HEK293 (cell line): ENCODE data around the gene TFDP1.

Source experiments
- CTCF ChIA-PET: fragments of 350-600 bp; formaldehyde crosslinking; extraction: SDS; loops from one replicate; lab custom pipeline; 2021; ENCODE audit warnings: antibody characterized with exemption; lab: Yijun Ruan, JAX
- POLR2A ChIA-PET: fragments of 300-600 bp; formaldehyde crosslinking; extraction: SDS; loops from one replicate; lab custom pipeline; 2020; ENCODE audit warnings: antibody characterized with exemption, inconsistent platforms; lab: Yijun Ruan, JAX
- H3K27ac ChIP-seq: fragments of 200-500 bp; sonication (Bioruptor generic); 2 replicates; pipeline ENCODE4 v1.5.1; 2014; ENCODE audit warnings: low read depth, low read length, control low read depth, inconsistent platforms; ENCODE audit errors: extremely low read depth
- H3K36me3 ChIP-seq, 2 experiments: fragments of 200-500 bp in 1 of 2; sonication (Bioruptor generic) in 1 of 2; 1 replicate in 1 of 2; 2 replicates in 1 of 2; pipeline ENCODE4 v1.5.1; 2014 to 2017; ENCODE audit warnings: inconsistent platforms in 2 of 2, low read length in 2 of 2; ENCODE audit not compliant: control insufficient read depth in 2 of 2, insufficient read depth in 1 of 2
- H3K4me1 ChIP-seq: fragments of 200-500 bp; sonication (Bioruptor generic); 2 replicates; pipeline ENCODE4 v1.5.1; 2014; ENCODE audit warnings: mild to moderate bottlenecking, low read length, inconsistent platforms; ENCODE audit not compliant: control insufficient read depth, insufficient read depth
- H3K4me3 ChIP-seq: 2 replicates; pipeline ENCODE4 v1.5.1; 2011; ENCODE audit warnings: low read depth, mild to moderate bottlenecking, control low read depth, low read length, moderate library complexity
- H3K9me3 ChIP-seq: fragments of 200-500 bp; sonication (Bioruptor generic); 2 replicates; pipeline ENCODE4 v1.5.1; 2014; ENCODE audit warnings: low read depth, low read length, inconsistent platforms; ENCODE audit not compliant: control insufficient read depth, insufficient read depth
- BCL11B ChIP-seq: fragments of 450-650 bp; formaldehyde crosslinking; IDR thresholded peaks from 2 replicates; pipeline ENCODE4 v1.5.1; 2016; ENCODE audit warnings: low read depth, missing biosample characterization, missing genetic modification characterization
- HOXC10 ChIP-seq: sonication (generic); formaldehyde crosslinking; IDR thresholded peaks from 2 replicates; pipeline ENCODE4 v1.8.1; 2023; ENCODE audit warnings: mild to moderate bottlenecking, missing genetic modification reagents
- KLF9 ChIP-seq: fragments of 450-650 bp; formaldehyde crosslinking; IDR thresholded peaks from 2 replicates; pipeline ENCODE4 v1.5.1; 2016; ENCODE audit warnings: missing biosample characterization, missing genetic modification characterization, low read depth
- OSR2 ChIP-seq: fragments of 450-650 bp; formaldehyde crosslinking; IDR thresholded peaks from 2 replicates; pipeline ENCODE4 v1.5.1; 2016; ENCODE audit warnings: missing biosample characterization, missing genetic modification characterization
- OVOL3 ChIP-seq: fragments of 450-650 bp; formaldehyde crosslinking; IDR thresholded peaks from 2 replicates; pipeline ENCODE4 v1.5.1; 2016; ENCODE audit warnings: missing biosample characterization, missing genetic modification characterization
- TRIM28 ChIP-seq: IDR thresholded peaks from 2 replicates; pipeline ENCODE4 v1.6.1; 2011; ENCODE audit warnings: low read length, control low read depth, borderline replicate concordance
- ZBTB7A ChIP-seq: fragments of 450-650 bp; formaldehyde crosslinking; IDR thresholded peaks from 2 replicates; pipeline ENCODE4 v1.5.1; 2016; ENCODE audit warnings: low read depth, missing biosample characterization, missing genetic modification characterization
- ZNF10 ChIP-seq: fragments of 450-650 bp; formaldehyde crosslinking; IDR thresholded peaks from 2 replicates; pipeline ENCODE4 v1.5.1; 2017; ENCODE audit warnings: missing biosample characterization, missing genetic modification characterization
- ZNF155 ChIP-seq: fragments of 450-650 bp; formaldehyde crosslinking; IDR thresholded peaks from 2 replicates; pipeline ENCODE4 v1.5.1; 2016; ENCODE audit warnings: missing biosample characterization, missing genetic modification characterization
- ZNF274 ChIP-seq, 2 experiments: fragments of 200-500 bp in 1 of 2; fragments of 450-650 bp in 1 of 2; sonication (Bioruptor generic) in 1 of 2; formaldehyde crosslinking in 1 of 2; IDR thresholded peaks; 2 replicates each; pipeline versions ENCODE4 v1.5.1 to v1.6.1; 2014 to 2016; ENCODE audit warnings: borderline replicate concordance in 1 of 2, inconsistent platforms in 1 of 2, low read length in 1 of 2, missing biosample characterization in 1 of 2, missing genetic modification characterization in 1 of 2
- ZNF354C ChIP-seq: fragments of 450-650 bp; formaldehyde crosslinking; IDR thresholded peaks from 2 replicates; pipeline ENCODE4 v1.5.1; 2016; ENCODE audit warnings: missing biosample characterization, missing genetic modification characterization, low read depth, borderline replicate concordance
- ZNF391 ChIP-seq: fragments of 450-650 bp; formaldehyde crosslinking; IDR thresholded peaks from 2 replicates; pipeline ENCODE4 v1.5.1; 2016; ENCODE audit warnings: low read depth, missing biosample characterization, missing genetic modification characterization, borderline replicate concordance
- ZNF473 ChIP-seq: fragments of 450-650 bp; formaldehyde crosslinking; IDR thresholded peaks from 2 replicates; pipeline ENCODE4 v1.5.1; 2017; ENCODE audit warnings: missing biosample characterization, missing genetic modification characterization
- ZNF514 ChIP-seq: fragments of 450-650 bp; formaldehyde crosslinking; IDR thresholded peaks from 2 replicates; pipeline ENCODE4 v1.5.1; 2016; ENCODE audit warnings: missing biosample characterization, missing genetic modification characterization
- ZNF544 ChIP-seq: fragments of 450-650 bp; formaldehyde crosslinking; IDR thresholded peaks from 2 replicates; pipeline ENCODE4 v1.5.0; 2017; ENCODE audit warnings: missing biosample characterization, missing genetic modification characterization
- ZNF571 ChIP-seq: fragments of 450-650 bp; formaldehyde crosslinking; IDR thresholded peaks from 2 replicates; pipeline ENCODE4 v1.5.0; 2017; ENCODE audit warnings: missing biosample characterization, missing genetic modification characterization
- ZNF629 ChIP-seq: fragments of 450-650 bp; formaldehyde crosslinking; IDR thresholded peaks from 2 replicates; pipeline ENCODE4 v1.5.1; 2017; ENCODE audit warnings: missing biosample characterization, missing genetic modification characterization
- ZNF677 ChIP-seq: fragments of 450-650 bp; IDR thresholded peaks from 2 replicates; pipeline ENCODE4 v1.5.0; 2018; ENCODE audit warnings: missing biosample characterization, mild to moderate bottlenecking, missing genetic modification characterization, moderate library complexity
- ZNF701 ChIP-seq: fragments of 450-650 bp; formaldehyde crosslinking; IDR thresholded peaks from 2 replicates; pipeline ENCODE4 v1.5.1; 2016; ENCODE audit warnings: missing biosample characterization, missing genetic modification characterization
- ZNF707 ChIP-seq: fragments of 450-650 bp; formaldehyde crosslinking; IDR thresholded peaks from 2 replicates; pipeline ENCODE4 v1.5.1; 2016; ENCODE audit warnings: missing biosample characterization, missing genetic modification characterization
- ZNF791 ChIP-seq: fragments of 450-650 bp; formaldehyde crosslinking; IDR thresholded peaks from 2 replicates; pipeline ENCODE4 v1.5.1; 2016; ENCODE audit warnings: missing biosample characterization, missing genetic modification characterization
- ZNF792 ChIP-seq: fragments of 450-650 bp; formaldehyde crosslinking; IDR thresholded peaks from 2 replicates; pipeline ENCODE4 v1.5.1; 2016; ENCODE audit warnings: missing biosample characterization, missing genetic modification characterization
- ZSCAN16 ChIP-seq: fragments of 450-650 bp; formaldehyde crosslinking; IDR thresholded peaks from 2 replicates; pipeline ENCODE4 v1.5.1; 2016; ENCODE audit warnings: missing biosample characterization, missing genetic modification characterization
- TF ChIP-seq, protein P1 (sequence below): fragments of 450-650 bp; formaldehyde crosslinking; IDR thresholded peaks from 2 replicates; pipeline ENCODE4 v1.5.1; 2016; ENCODE audit warnings: missing biosample characterization, missing genetic modification characterization
- TF ChIP-seq, protein P2 (sequence below): fragments of 450-650 bp; formaldehyde crosslinking; IDR thresholded peaks from 2 replicates; pipeline ENCODE4 v1.5.1; 2016; ENCODE audit warnings: missing biosample characterization, missing genetic modification characterization
- TF ChIP-seq, protein P3 (sequence below): fragments of 450-650 bp; formaldehyde crosslinking; IDR thresholded peaks from 2 replicates; pipeline ENCODE4 v1.5.1; 2017; ENCODE audit warnings: missing biosample characterization, missing genetic modification characterization
- TF ChIP-seq, protein P4 (sequence below): fragments of 450-650 bp; formaldehyde crosslinking; IDR thresholded peaks from 2 replicates; pipeline ENCODE4 v1.5.1; 2017; ENCODE audit warnings: missing biosample characterization, missing genetic modification characterization
- TF ChIP-seq, protein P5 (sequence below): fragments of 450-650 bp; formaldehyde crosslinking; IDR thresholded peaks from 2 replicates; pipeline ENCODE4 v1.5.1; 2016; ENCODE audit warnings: missing biosample characterization, missing genetic modification characterization
- TF ChIP-seq, protein P6 (sequence below): fragments of 450-650 bp; formaldehyde crosslinking; IDR thresholded peaks from 2 replicates; pipeline ENCODE4 v1.5.1; 2016; ENCODE audit warnings: missing biosample characterization, missing genetic modification characterization, borderline replicate concordance

The TFDP1 gene

DNA sequence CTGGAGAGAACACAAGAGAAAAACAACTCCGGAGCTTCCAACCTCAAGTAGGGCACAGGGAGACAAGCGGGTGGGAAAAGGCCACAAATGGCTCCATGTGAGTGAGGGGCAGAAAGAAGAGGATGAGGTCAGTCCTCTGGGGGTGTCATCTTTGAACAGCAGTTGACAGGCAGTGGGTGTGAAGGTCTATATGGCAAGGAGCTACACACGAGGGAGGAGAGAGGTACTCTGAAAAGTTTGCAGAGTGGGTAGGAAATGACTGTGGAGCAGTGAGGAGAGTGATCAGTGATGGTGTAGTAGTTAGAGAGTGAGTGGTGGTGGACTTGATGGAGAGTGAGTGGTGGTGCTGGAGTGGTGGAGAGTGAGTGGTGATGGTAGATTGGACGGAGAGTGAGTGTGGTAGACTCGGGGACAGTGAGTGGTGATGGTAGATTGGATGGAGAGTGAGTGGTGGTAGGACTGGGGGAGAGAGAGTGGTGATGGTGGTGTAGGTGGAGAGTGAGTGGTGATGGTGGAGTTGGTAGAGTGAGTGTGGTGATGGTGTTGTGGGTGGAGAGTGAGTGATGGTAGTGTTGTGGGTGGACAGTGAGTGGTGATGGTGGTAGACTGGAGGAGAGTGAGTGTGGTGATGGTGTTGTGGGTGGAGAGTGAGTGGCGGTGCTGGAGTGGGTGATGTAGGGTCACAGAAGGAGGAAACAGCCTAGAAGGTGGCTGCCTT is 4.0 kb downstream of the TFDP1 start:
- H3K9me3 ChIP-seq: no peaks in the 10 kb centered on the region
- H3K27ac ChIP-seq: no peak overlapping the region
- CTCF ChIA-PET: no interaction called here
- H3K4me1 ChIP-seq: peaks cover 4% of the 10 kb centered on the region
- H3K36me3 ChIP-seq: peaks cover 24 to 70% of the 10 kb centered on the region in 2 experiments
- no peak overlapping the region for H3K4me3 ChIP-seq
- POLR2A ChIA-PET: no interaction called here
- TF ChIP-seq ZSCAN16 (tag by site-specific recombination): no peak
- TF ChIP-seq, protein P1, sequence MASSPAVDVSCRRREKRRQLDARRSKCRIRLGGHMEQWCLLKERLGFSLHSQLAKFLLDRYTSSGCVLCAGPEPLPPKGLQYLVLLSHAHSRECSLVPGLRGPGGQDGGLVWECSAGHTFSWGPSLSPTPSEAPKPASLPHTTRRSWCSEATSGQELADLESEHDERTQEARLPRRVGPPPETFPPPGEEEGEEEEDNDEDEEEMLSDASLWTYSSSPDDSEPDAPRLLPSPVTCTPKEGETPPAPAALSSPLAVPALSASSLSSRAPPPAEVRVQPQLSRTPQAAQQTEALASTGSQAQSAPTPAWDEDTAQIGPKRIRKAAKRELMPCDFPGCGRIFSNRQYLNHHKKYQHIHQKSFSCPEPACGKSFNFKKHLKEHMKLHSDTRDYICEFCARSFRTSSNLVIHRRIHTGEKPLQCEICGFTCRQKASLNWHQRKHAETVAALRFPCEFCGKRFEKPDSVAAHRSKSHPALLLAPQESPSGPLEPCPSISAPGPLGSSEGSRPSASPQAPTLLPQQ (tag by site-specific recombination): no peak; the same call in 1 of the 2 replicates
- TF ChIP-seq, protein P2, sequence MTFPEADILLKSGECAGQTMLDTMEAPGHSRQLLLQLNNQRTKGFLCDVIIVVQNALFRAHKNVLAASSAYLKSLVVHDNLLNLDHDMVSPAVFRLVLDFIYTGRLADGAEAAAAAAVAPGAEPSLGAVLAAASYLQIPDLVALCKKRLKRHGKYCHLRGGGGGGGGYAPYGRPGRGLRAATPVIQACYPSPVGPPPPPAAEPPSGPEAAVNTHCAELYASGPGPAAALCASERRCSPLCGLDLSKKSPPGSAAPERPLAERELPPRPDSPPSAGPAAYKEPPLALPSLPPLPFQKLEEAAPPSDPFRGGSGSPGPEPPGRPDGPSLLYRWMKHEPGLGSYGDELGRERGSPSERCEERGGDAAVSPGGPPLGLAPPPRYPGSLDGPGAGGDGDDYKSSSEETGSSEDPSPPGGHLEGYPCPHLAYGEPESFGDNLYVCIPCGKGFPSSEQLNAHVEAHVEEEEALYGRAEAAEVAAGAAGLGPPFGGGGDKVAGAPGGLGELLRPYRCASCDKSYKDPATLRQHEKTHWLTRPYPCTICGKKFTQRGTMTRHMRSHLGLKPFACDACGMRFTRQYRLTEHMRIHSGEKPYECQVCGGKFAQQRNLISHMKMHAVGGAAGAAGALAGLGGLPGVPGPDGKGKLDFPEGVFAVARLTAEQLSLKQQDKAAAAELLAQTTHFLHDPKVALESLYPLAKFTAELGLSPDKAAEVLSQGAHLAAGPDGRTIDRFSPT (tag by site-specific recombination): peak; percentile 66
- TF ChIP-seq ZNF544 (tag by site-specific recombination): peak; percentile 50; the same call in 1 of the 2 replicates
- no peak for TF ChIP-seq ZNF791 (tag by site-specific recombination)
- TF ChIP-seq ZNF629 (tag by site-specific recombination): no peak
- TF ChIP-seq, protein P3, sequence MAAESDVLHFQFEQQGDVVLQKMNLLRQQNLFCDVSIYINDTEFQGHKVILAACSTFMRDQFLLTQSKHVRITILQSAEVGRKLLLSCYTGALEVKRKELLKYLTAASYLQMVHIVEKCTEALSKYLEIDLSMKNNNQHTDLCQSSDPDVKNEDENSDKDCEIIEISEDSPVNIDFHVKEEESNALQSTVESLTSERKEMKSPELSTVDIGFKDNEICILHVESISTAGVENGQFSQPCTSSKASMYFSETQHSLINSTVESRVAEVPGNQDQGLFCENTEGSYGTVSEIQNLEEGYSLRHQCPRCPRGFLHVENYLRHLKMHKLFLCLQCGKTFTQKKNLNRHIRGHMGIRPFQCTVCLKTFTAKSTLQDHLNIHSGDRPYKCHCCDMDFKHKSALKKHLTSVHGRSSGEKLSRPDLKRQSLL: no peak
- TF ChIP-seq BCL11B (tag by site-specific recombination): peak; percentile 26; the same call in 1 of the 2 replicates
- TF ChIP-seq, protein P4, sequence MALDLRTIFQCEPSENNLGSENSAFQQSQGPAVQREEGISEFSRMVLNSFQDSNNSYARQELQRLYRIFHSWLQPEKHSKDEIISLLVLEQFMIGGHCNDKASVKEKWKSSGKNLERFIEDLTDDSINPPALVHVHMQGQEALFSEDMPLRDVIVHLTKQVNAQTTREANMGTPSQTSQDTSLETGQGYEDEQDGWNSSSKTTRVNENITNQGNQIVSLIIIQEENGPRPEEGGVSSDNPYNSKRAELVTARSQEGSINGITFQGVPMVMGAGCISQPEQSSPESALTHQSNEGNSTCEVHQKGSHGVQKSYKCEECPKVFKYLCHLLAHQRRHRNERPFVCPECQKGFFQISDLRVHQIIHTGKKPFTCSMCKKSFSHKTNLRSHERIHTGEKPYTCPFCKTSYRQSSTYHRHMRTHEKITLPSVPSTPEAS: no peak
- TF ChIP-seq, protein P5, sequence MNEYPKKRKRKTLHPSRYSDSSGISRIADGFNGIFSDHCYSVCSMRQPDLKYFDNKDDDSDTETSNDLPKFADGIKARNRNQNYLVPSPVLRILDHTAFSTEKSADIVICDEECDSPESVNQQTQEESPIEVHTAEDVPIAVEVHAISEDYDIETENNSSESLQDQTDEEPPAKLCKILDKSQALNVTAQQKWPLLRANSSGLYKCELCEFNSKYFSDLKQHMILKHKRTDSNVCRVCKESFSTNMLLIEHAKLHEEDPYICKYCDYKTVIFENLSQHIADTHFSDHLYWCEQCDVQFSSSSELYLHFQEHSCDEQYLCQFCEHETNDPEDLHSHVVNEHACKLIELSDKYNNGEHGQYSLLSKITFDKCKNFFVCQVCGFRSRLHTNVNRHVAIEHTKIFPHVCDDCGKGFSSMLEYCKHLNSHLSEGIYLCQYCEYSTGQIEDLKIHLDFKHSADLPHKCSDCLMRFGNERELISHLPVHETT (tag by site-specific recombination): 0 out of 2 replicates have a peak, but pooled peaks have one; percentile 9
- no peak for TF ChIP-seq HOXC10 (CRISPR knock-in tag)
- no peak for TF ChIP-seq ZNF155 (tag by site-specific recombination)
- TF ChIP-seq ZNF274 (IDR thresholded peaks at IDR 0.05; ENCODE audit: low read length): no peak
- TF ChIP-seq ZNF274 (tag by site-specific recombination; IDR thresholded peaks at IDR 0.05; ENCODE audit: borderline replicate concordance): no peak
- TF ChIP-seq ZNF571 (tag by site-specific recombination): 0 out of 2 replicates have a peak, but pooled peaks have one; percentile 39
- no peak for TF ChIP-seq ZNF792 (tag by site-specific recombination)
- TF ChIP-seq TRIM28: no peak
- TF ChIP-seq ZNF514: no peak
- TF ChIP-seq ZNF707 (tag by site-specific recombination): peak; percentile 61; the same call in 1 of the 2 replicates
- TF ChIP-seq, protein P6, sequence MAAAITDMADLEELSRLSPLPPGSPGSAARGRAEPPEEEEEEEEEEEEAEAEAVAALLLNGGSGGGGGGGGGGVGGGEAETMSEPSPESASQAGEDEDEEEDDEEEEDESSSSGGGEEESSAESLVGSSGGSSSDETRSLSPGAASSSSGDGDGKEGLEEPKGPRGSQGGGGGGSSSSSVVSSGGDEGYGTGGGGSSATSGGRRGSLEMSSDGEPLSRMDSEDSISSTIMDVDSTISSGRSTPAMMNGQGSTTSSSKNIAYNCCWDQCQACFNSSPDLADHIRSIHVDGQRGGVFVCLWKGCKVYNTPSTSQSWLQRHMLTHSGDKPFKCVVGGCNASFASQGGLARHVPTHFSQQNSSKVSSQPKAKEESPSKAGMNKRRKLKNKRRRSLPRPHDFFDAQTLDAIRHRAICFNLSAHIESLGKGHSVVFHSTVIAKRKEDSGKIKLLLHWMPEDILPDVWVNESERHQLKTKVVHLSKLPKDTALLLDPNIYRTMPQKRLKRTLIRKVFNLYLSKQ (tag by site-specific recombination): no peak
- TF ChIP-seq OSR2: no peak
- no peak for TF ChIP-seq ZNF677 (tag by site-specific recombination)
- TF ChIP-seq ZBTB7A (tag by site-specific recombination): peak; percentile 33; the same call in 1 of the 2 replicates
- TF ChIP-seq OVOL3 (tag by site-specific recombination): no peak
- peak; percentile 82; the same call in 1 of the 2 replicates for TF ChIP-seq ZNF473 (tag by site-specific recombination)
- no peak for TF ChIP-seq ZNF391
- TF ChIP-seq ZNF354C (tag by site-specific recombination): no peak
- no peak for TF ChIP-seq ZNF10 (tag by site-specific recombination)
- TF ChIP-seq ZNF701 (tag by site-specific recombination): 0 out of 2 replicates have a peak, but pooled peaks have one; percentile 14
- TF ChIP-seq KLF9 (tag by site-specific recombination): no peak
